Measurements from ENCODE around the gene ABHD14A.

The ABHD14A gene

DNA sequence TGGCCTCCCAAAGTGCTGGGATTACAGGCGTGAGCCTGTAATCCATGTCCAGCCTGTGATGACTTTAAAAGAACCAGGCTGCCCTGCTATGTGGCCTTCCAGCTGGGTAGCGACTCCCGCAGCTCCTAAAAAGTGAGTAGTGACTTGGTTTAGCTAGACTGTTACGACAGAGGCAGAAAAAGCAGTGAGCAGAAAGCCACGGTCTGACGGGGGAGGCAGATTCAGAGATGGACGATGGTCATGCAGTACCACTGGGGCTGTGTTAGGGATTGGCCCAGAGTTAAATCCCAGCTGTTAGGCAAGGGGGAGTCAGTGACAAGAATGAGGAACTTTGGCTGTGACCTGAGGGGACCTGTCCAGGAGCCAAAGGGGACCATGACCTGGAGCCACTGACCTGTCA is 23.9 kb downstream of the ABHD14A start:
- DNase-seq, result no peak

DNA sequence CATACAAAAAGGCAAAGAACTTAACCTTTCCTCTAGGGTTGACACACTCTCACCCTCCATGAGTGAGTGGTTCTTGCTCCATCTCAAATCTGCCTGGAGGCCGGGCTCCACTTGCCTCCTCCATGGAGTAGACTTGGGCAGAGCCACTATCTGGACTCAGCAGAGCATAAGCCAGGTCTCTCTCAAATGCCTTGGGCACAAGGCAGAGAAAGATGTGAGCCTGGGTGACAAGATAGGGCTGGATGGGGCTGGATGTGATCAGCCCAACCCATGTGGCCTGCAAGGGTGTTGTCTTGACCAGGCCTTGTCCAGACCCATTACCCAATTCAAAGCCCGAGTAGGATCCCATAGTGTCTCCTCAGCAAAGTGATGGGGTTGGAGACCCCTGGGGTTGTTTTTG is 25.0 kb downstream of the ABHD14A start:
- no peak for DNase-seq

DNA sequence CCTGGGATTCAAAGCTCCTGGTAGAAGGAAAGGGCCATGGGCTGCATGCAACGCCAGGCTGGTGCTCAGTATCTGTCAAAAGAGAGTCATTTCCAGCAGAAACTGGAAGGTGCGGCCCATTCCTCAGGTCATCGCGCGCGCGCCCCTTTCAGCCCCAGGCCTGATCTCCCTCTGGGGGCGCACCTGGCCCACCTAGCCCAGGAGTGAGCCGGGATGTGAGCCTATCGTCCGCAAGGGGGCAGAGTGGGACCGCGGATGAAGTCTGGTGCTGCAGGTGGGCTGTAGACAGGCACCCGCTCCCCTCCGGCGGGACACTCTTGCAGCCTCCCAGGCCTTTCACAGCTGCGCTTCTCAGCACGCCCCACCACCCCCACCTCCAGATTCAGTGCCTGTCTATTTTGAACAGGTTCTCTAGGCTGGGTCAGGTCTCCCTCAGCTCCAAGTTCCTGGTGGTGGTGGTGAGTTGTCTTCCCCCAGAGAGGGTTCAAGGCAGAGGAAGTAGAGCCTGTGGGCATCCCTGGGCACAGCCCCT is 26.6 kb downstream of the ABHD14A start:
- peak; percentile 53 to 80 (median 78) for DNase-seq

DNA sequence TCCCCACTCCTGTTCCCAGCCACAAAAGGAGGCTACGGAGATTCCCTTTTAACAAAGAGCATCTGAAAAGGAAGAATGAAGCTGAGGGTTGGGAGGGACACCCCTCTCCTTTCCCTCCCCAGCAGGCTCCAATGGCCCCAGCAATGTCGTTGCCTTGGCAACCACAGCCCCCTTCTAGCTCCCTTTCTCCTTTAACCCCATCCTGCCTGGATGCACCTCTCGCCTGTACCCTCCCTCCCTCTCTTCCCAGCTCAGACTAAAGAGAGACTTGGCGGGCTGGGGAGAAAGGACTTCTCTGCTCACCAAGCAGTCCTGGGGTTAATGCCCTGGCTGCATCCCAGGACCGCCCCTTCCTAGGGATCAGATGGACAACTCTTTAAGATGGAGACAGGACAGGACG is 27.9 kb downstream of the ABHD14A start:
- no peak for DNase-seq

DNA sequence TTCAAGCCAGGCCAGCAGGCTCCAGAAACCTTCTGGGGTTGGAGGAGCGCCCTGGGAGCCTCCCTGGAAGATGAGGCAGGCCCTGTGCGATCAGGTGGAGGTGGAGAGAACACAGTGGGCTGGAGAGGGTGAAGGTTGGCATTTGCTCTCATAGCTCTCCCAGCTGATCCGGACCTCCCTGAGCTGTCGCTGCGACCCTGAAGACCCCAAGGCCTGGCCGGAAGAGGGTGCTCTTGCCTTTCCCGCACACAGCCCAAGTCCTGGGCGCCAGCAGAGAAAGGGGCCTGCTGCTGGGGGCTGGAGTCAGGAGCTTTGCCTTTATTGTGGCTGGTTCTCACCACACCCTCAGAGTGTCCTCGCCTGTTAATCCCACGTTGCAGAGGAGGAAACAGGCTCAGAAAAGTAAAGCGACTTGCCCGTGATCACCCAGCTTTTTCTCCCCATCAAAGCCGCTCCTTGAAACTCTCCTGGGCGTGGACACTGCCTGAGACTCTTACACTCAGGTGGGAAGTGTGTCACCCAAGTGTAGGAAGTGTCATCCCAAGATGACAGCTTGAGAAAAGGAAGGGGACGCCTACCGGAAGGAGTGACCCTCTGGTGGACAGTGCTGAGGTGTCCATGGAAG is 29.4 kb downstream of the ABHD14A start:
- no peak for DNase-seq

DNA sequence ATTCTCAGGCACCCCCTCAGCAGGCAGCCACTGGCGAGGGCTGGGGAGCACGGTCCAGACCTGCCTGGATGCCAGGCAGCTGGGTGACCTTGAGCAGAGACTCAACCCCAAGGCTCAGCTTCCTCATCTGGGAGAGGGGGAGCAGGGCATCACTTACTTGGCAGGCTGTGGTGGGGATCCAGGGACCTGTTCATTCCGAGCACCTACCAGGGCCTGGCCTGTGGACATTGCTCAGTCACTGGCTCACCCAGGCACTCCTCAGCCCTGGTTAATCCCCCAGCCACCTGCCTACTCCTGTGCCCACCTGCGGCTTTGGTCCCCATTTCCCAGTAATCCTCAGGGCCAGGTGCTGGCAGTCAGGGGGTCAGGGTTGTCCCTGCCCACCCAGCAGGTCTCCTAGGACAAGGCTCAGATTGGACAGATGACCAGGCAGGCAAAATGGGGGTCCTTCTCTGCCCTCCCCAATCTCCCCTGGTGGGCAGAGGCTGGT is 30.1 kb downstream of the ABHD14A start:
- DNase-seq, result no peak

DNA sequence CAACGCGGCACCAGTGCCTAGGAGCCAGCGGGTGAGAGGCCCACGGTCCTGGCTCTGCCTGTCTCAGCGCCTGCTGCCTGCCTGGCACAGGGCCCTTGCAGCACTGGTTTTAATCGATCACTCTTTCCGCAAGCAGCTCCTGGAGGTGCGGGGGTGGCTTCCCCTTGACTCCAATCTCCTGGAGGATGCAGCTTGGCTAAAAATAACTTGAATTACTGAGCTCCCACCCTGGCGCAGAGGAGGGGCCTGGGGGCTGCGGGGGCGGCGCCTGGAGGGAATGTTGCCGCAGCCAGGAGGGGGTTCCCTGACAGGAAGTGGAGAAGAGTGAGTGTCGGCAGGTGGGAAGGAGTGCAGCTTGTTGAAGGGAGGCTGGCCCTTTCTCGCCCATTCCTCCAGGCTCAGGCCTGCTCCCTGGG is 30.7 kb downstream of the ABHD14A start:
- no peak for DNase-seq

DNA sequence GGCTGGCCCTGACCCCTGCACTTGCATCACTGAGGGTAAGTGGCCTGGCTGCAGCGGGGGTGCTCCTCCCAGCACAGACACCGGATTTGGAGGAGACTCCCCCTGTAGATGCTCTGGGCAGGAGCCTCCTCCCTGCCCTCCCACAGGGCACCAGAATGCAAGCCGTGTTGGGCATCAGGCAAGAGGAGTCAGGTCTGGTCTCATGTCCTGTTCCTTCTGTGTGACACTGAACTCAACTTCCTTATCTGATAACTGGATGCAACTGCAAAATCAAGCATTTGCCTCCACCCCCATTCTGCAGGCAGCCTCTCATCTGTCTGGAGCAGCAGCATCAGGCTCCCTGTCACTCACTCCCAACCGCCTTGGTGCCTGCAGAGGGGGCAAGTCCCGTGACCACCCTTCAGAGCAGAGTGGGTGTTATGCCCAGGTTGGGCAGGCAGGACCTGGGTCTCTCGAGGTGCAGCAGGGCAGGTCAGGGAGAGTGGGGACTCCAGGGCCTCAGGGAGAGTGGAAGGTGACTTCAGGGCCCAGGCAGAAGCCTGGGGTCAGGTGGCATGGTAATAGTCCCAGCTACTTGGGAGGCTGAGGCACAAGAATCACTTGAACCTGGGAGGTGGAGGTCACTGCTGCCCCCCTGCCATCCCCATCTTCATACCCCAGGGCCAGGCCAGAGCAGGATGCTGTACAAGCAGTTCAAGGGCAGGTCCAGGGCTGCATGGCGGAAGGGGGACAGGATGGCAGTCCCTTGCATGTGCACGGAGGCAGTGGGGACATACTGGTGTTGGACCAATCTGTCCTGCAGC is 31.4 kb downstream of the ABHD14A start:
- no peak for DNase-seq

DNA sequence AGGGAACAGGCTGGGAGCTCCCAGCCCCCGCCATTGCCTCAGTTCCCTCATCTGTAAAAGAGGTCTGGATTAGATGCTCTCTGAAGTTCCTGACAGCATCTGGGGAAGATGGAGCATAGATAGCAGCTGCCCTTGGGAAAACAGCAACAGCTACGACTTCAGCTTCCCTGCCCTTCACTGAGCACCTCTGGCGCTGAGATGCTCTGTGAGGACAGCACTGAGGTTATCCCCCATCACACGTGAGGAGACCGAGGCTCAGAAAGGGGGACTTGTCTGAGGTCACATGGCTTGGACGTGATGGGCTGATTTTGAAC is 31.9 kb downstream of the ABHD14A start:
- DNase-seq, result no peak

DNA sequence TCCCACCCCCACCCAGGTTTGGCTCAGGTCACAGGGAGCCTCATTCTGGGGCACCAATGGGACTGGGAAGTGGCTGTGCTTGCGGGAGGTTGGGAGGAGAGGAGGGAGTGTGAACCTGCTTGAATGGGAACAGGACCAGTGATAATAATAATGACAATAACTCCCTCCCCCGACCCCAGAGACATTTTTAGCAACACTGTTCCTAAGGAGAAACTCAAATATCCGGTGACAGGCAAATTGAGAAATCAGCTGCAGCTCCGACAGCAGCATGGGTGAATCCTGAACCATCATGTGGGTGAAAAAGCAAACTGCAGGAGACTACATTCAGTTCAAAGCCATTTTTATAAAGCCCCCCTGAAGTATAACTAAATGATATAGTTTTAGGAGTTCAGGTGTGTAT is 32.4 kb downstream of the ABHD14A start:
- no peak for DNase-seq

DNA sequence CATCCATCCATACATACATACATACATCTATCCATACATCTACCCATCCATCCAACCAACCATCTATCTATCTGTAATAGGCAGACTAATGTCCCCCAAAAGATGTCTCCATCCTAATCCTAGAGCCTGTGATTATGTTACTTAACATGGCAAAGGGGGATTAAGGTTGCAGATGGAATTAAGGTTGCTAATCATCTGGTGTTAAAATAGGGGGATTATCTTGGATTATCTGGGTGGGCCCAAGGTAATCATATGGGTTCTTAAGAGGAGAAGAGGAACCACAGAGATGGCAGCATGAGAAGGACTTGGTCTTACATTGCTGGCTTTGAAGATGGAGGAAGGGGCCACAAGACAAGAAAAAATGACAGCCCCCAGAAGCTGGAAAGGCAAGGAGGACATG is 35.6 kb downstream of the ABHD14A start:
- no peak for DNase-seq

DNA sequence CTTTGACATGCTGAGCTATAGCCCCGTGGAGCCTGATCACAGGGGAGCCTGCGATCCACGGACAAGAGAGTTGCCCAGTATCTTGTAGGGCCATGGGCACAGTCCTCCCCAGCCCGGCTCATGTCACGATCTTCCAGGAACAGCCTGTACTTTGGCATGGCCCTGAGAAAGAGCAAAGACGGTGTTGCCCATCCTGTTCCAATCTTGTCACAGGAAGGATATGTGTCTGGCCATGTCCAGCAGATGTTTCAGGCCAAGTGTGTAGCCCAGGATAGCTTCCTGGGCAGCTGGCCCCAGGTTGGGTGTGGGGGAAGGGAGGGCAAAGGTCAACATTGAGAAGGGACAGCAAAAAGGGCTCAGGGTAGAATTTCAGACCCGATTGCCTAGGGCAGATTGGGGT is 37.8 kb downstream of the ABHD14A start:
- no peak for DNase-seq

DNA sequence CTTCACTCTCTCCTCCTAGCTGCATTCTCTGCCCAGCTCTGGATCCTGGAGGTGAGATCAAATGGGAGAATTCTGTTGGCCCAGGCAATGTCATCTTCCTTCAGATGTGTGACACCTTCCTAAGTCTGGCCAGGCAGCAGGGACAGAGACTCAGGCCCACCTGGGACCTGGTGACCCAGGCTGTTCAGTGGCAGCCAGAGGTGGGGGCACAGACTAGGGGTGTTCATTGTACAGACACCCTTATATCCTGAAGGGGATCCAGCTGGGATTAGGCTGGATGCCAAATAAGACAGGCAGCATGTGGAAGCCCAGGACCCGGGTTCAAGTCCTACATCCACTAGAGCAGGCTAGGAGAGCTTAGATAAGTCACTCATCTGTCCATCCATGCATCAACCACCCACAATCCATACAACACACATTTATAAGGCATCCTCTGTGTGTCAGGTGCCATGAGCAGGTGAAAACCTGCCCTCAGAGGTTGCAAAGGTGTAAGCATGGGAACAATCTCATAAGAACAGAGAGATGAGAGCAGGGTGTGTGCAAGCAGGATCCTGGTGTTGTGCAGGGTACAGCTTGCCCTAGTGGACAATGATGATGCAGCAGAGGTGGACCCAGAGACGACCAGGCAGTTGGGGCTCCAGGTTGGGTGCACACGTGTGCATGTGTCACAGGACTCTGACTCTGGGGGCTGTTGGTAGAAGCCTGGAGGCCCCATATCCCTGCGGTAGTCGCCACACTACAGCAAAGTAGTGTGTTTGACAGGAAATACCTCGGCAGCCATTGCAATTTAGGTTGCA is 39.1 kb downstream of the ABHD14A start:
- no peak for DNase-seq

DNA sequence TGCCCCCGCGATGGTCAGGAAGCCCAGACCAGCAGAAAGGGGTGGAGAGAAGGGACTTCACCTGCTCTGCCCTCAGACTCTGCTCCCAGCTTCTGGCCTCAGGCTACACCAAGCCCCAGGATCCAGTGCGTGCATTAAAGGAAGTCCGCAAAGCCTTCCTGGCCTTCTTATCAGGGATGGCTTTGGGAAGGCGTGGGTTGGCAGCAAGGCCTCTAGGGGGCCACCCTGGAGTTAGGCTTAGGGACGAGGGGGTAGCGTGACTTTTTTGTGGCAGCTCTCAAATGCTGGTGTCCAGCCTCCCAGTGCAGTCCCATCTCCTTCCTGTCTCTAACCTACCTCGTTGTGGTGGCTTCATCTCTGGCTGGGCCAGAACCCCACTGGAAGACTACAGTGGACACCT is 39.7 kb downstream of the ABHD14A start:
- DNase-seq, result no peak

DNA sequence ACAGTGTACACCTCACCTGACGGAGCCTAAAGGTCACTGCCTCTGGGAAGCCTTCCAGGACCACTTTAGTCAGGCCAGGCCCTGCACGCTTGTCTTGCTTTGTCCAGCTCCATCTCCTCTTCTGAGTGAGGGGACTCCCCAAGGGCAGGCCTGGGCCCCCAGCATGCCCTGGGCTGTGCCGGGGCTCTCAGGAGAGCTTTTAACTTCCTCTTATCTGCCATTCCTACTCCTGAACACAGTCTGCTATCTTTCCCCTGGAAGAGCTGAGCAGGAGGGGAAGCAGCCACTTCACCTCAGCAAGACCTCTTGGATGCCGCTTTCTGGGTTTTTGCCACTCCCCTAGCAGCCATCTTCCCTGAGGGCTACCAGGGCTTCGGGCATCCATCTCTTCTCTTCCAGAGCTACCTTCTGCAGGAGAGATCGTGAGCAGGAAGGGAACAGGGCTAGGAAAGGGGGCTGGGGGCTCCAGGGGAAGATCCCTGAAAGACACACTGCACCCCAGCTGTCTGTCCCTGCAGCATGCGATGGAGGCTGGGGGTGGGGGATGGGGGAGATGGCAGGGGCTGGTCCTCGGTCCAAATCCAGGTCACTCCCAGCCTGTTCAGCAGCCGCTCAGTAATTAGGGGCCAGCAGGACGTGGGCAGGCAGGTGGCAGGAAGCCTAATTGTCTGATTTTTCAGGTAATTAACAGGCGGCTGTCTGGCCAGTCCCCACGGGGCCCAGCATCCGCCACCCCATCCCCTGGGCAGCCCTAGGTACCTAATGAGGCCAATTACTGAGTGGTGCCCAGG is 40.8 kb downstream of the ABHD14A start:
- DNase-seq, result no peak

DNA sequence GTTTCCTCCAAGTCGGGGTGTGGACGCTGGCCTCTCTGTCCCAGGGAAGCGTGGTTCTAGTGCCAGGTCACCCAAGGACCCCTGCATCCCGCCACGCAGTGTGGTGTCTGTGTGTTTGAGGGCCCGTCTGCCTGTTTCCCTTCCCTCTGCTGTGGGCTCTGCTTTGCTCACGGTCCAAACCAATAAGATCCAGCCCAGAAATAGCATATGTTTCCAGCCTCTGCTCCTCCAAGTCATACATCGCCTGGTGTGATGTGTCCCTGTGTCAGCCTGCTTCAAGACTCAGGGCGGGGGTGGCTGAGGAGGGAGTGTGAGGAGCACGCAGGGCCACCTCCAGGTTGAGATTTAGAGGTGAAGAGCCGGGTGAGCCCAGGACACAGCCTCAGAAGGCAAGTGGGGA is 42.7 kb downstream of the ABHD14A start:
- DNase-seq, result no peak

DNA sequence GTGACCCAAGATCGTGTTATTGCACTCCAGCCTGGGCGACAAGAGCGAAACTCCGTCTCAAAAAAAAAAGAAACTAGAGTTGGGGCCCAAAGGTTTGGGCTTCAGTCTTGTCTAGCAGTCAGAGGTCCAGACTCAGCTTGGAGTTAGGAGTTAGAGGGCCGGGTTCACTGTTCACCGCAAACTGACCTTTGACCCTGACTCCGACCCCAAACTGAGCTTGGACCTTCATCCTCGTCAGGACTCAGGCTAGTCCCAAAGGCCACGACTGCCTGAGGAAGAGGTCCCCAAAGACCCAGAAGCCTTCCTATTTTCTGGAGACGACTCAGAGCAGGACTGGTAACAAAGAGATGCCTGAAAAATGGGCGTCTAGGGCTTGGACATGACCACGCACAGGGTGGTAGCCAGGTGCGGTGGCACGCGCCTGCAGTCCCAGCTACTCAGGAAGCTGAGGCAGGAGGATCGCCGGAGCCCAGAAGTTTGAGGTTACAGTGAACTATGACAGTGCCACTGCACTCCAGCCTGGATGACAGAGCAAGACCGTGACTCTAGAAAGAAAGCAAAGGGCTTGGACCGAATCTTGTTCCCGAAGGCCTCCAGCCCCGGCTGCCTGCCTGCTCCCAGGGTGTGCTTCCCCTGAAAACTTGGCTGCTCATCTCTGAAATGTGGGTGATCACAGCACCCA is 43.6 kb downstream of the ABHD14A start:
- DNase-seq, result no peak

DNA sequence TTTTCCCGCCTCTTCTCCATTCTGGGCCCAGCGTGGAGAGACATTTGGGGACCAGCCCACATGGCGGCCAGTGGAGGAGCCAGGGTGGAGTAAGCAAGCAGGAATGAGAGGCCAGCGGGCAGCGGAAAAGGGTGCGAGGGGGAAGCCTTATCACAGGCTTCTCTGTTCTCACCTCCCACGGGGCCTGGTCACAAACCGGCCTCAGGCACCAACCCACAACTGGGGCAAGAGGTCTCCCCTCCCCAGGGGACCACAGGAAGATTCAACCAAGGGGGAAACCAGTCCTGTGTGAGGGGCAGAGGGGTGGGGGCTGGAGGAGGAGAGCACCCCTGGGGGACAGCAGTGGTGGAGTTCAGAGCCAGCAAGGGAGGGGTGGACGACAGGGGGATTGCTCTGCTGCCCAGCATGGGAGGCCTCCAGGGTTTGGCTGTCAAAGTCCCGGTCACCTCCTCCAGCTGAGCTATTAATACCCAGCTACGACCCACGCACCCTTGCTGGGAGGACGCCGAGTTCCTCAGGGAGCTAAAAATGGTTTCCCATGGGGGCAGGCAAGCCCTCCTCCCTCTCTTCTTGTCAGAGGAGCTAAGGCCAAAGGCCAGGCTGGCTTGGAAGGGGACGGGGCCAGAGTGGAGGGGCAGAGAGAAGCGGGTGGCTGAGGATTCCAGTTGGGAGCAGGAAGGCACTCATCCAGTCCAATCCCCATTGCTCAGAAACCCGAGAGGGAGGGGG is 44.7 kb downstream of the ABHD14A start:
- DNase-seq, result no peak

DNA sequence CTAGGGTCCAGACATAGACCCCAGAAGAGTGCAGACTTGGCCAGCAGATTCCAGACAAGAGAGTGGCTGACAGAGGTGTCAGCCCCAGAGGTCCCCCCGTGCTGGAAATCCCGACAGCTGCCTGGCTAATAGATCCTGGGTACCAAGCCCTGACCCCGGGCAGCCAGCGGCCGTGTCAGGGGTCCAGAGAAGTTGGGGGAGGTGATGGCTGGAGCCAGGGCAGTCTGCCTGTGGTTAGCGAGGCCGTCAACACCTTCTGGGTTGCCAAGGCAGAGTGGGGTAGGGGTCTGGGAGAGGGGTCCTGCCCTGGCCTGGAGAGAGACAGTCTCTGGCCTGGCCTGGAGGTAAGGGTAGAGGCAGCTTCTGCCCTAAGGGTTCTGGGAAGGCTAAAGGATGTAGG is 45.9 kb downstream of the ABHD14A start:
- no peak for DNase-seq

DNA sequence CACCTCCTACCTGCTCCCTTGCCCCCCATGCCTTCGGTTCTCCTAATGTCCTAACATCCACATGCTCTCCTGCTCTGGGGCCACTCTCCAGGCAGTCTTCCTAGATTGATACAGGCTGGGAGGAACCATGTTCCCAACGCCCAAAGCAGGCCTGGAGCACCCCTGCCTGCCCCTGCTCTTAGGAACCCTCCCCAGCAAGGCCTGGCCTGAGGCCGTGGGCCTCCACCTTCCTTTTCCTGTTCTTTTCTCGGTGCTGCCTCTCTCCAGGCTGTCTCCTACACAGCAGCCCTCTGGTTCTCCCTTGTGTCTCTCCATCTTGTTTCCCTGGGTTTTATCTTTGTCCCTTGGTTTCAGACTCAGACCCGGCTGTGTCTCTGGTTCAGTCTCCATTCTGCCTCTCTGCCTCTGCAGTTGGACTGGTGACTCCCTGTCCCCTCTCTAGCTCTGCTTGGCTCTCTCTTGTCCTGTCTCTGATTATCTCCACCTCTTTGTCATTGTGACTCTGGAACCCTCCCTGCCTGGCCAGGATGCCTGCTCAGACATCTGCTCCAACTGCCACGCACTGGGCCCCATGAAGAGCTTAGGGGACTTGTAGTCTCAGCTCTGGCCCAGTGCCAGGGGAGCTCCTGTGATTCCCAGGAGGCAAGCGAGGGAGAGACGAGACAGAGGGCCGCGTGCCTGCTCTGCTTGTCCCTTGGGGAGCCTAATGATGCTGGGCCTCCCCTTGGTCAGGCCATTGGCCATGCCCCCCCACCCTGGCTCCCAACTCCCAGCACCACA is 46.8 kb downstream of the ABHD14A start:
- no peak for DNase-seq

Measured in activated naive CD4-positive, alpha-beta T cell (primary cell).